Rectal smooth muscle tissue (tissue), 1 donor: ENCODE data around the gene PSMG1.

Experiments
- H3K27ac ChIP-seq: one replicate; pipeline ENCODE4 v1.7.0; 2013; ENCODE audit warnings: low read depth, low read length, inconsistent platforms
- H3K27me3 ChIP-seq: one replicate; pipeline ENCODE4 v1.7.0; 2013; ENCODE audit warnings: low read length; ENCODE audit not compliant: control insufficient read depth, insufficient read depth
- H3K36me3 ChIP-seq: one replicate; pipeline ENCODE4 v1.7.0; 2013; ENCODE audit warnings: low read length; ENCODE audit not compliant: control insufficient read depth, insufficient read depth
- H3K4me1 ChIP-seq: one replicate; pipeline ENCODE4 v1.7.0; 2013; ENCODE audit warnings: low read length; ENCODE audit not compliant: control insufficient read depth, insufficient read depth
- H3K4me3 ChIP-seq: one replicate; pipeline ENCODE4 v1.7.0; 2013; ENCODE audit warnings: low read length
- H3K9ac ChIP-seq: one replicate; pipeline ENCODE4 v1.7.0; 2013; ENCODE audit warnings: low read length

The PSMG1 gene

GRCh38 chr21:39125752-39126485 is 57.3 kb downstream of the PSMG1 start:
- Histone ChIP-seq H3K27me3 (no peaks in the 10 kb centered on the region), H3K27ac (no peak overlapping the region), H3K4me1 (peaks cover 10% of the 10 kb centered on the region), H3K36me3 (no peaks in the 10 kb centered on the region), H3K4me3 (no peak overlapping the region), H3K9ac (no peak overlapping the region)
